ENCODE results near the gene UBE2C.

Gene UBE2C

GRCh38 chr20:45861221-45862075 is 49.0 kb downstream of the UBE2C start:
- DNase-seq = no peak

- no peak for DNase-seq
Observed at GRCh38 chr20:45863543-45864470, 51.4 kb downstream of the UBE2C start.

- DNase-seq = no peak
Observed at GRCh38 chr20:45866454-45866853, 54.0 kb downstream of the UBE2C start.
